ENCODE data around the gene FAM174C.

Gene FAM174C

GRCh38 chr19:1312767-1313694, 37.7 kb downstream of the FAM174C start (continued):
- 0 out of 2 replicates have a peak, but pooled peaks have one; percentile 30 for TF ChIP-seq GLIS2 (tag by site-specific recombination; IDR thresholded peaks at IDR 0.05)
- TF ChIP-seq ZIC2 (tag by site-specific recombination; IDR thresholded peaks at IDR 0.05): 0 out of 2 replicates have a peak, but pooled peaks have one; percentile 7
- TF ChIP-seq ZNF645 (tag by site-specific recombination; IDR thresholded peaks at IDR 0.05): no peak
- TF ChIP-seq ZNF626 (tag by site-specific recombination; IDR thresholded peaks at IDR 0.05): no peak
- TF ChIP-seq ZNF555 (tag by site-specific recombination; conservative IDR thresholded peaks at IDR 0.05): no peak
- peak; percentile 13; the same call in 1 of the 2 replicates for TF ChIP-seq ZNF596 (tag by site-specific recombination; IDR thresholded peaks at IDR 0.05)
- 0 out of 2 replicates have a peak, but pooled peaks have one; percentile 22 for TF ChIP-seq BCL11A (tag by site-specific recombination; IDR thresholded peaks at IDR 0.05; ENCODE audit: low read depth)
- TF ChIP-seq ZNF114 (tag by site-specific recombination; IDR thresholded peaks at IDR 0.05): no peak
- no peak for TF ChIP-seq ZNF394 (tag by site-specific recombination; IDR thresholded peaks at IDR 0.05; ENCODE audit: borderline replicate concordance)
- TF ChIP-seq ZNF146 (tag by site-specific recombination; IDR thresholded peaks at IDR 0.05): no peak
- TF ChIP-seq HIC1 (tag by site-specific recombination; IDR thresholded peaks at IDR 0.05): 0 out of 2 replicates have a peak, but pooled peaks have one; percentile 28
- TF ChIP-seq CTCF (tag by site-specific recombination; IDR thresholded peaks at IDR 0.05): no peak
- no peak for TF ChIP-seq RBAK (tag by site-specific recombination; IDR thresholded peaks at IDR 0.05)
- TF ChIP-seq IKZF3 (tag by site-specific recombination; IDR thresholded peaks at IDR 0.05): 0 out of 2 replicates have a peak, but pooled peaks have one; percentile 8
- no peak for TF ChIP-seq ZNF830 (tag by site-specific recombination; IDR thresholded peaks at IDR 0.05; ENCODE audit: low read depth)
- no peak for TF ChIP-seq ZNF350 (tag by site-specific recombination; IDR thresholded peaks at IDR 0.05)
- TF ChIP-seq ZNF600 (tag by site-specific recombination; IDR thresholded peaks at IDR 0.05): no peak
- no peak for TF ChIP-seq ZFP37 (tag by site-specific recombination; IDR thresholded peaks at IDR 0.05)
- no peak for TF ChIP-seq YY1 (tag by site-specific recombination; IDR thresholded peaks at IDR 0.05)
- TF ChIP-seq ZSCAN18 (tag by site-specific recombination; IDR thresholded peaks at IDR 0.05): no peak
- no peak for TF ChIP-seq SP7 (tag by site-specific recombination; IDR thresholded peaks at IDR 0.05)
- TF ChIP-seq ZNF792 (tag by site-specific recombination; IDR thresholded peaks at IDR 0.05): no peak
